Testis (tissue), 2 donors: ENCODE results near the gene FAM117B.

Experiments
- CTCF ChIP-seq, 3 experiments: fragments of 450-650 bp in 2 of 3; fragments of 200-600 bp in 1 of 3; sonication (generic) in 1 of 3; IDR thresholded peaks; one replicate each; pipeline ENCODE4 v1.5.1; 2016 to 2019; ENCODE audit warnings: antibody characterized with exemption in 3 of 3, mild to moderate bottlenecking in 2 of 3, moderate library complexity in 1 of 3
- POLR2A ChIP-seq: fragments of 450-650 bp; IDR thresholded peaks from one replicate; pipeline ENCODE4 v1.6.1; 2017; ENCODE audit warnings: antibody characterized with exemption, mild to moderate bottlenecking, moderate library complexity

GRCh38 chr2:202758604-202759003, 123.8 kb downstream of the FAM117B start:
- TF ChIP-seq CTCF (IDR thresholded peaks at IDR 0.05) (no peak), POLR2A (no peak)
